Measurements from ENCODE around the gene GALNT17. TPM values are rescaled to one million over a fixed set of nuclear protein-coding genes. Genes with fewer than 3 reads are reported as not detected.

GALNT17 gene
- total RNA-seq, 1 donor: 0.36 TPM

- Histone ChIP-seq H3K4me2 (ENCODE audit: insufficient read depth, low read length) (no peak overlapping the region), H3K27ac (ENCODE audit: low read depth, low read length) (no peak overlapping the region), H4K20me1 (ENCODE audit: insufficient read depth, low read length) (no peaks in the 10 kb centered on the region), H3K9me3 (ENCODE audit: low read depth, low read length) (no peaks in the 10 kb centered on the region), H2AFZ (ENCODE audit: low read length) (no peak overlapping the region), H3K36me3 (ENCODE audit: insufficient read depth, low read length) (no peaks in the 10 kb centered on the region), H3K4me3 (ENCODE audit: insufficient read depth, low read length) (no peak overlapping the region), H3K79me2 (ENCODE audit: insufficient read depth, low read length) (no peaks in the 10 kb centered on the region), H3K27me3 (ENCODE audit: insufficient read depth, low read length) (no peaks in the 10 kb centered on the region), H3K4me1 (ENCODE audit: insufficient read depth, low read length) (no peaks in the 10 kb centered on the region)
- no peak for DNase-seq (ENCODE audit: insufficient read length, low spot score, missing footprints)
- TF ChIP-seq, protein P1, sequence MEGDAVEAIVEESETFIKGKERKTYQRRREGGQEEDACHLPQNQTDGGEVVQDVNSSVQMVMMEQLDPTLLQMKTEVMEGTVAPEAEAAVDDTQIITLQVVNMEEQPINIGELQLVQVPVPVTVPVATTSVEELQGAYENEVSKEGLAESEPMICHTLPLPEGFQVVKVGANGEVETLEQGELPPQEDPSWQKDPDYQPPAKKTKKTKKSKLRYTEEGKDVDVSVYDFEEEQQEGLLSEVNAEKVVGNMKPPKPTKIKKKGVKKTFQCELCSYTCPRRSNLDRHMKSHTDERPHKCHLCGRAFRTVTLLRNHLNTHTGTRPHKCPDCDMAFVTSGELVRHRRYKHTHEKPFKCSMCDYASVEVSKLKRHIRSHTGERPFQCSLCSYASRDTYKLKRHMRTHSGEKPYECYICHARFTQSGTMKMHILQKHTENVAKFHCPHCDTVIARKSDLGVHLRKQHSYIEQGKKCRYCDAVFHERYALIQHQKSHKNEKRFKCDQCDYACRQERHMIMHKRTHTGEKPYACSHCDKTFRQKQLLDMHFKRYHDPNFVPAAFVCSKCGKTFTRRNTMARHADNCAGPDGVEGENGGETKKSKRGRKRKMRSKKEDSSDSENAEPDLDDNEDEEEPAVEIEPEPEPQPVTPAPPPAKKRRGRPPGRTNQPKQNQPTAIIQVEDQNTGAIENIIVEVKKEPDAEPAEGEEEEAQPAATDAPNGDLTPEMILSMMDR (IDR thresholded peaks at IDR 0.05; ENCODE audit: extremely low read depth, low read depth, low read length): no peak
Observed at GRCh38 chr7:71402684-71403083, 270.7 kb downstream of the GALNT17 start.

DNA sequence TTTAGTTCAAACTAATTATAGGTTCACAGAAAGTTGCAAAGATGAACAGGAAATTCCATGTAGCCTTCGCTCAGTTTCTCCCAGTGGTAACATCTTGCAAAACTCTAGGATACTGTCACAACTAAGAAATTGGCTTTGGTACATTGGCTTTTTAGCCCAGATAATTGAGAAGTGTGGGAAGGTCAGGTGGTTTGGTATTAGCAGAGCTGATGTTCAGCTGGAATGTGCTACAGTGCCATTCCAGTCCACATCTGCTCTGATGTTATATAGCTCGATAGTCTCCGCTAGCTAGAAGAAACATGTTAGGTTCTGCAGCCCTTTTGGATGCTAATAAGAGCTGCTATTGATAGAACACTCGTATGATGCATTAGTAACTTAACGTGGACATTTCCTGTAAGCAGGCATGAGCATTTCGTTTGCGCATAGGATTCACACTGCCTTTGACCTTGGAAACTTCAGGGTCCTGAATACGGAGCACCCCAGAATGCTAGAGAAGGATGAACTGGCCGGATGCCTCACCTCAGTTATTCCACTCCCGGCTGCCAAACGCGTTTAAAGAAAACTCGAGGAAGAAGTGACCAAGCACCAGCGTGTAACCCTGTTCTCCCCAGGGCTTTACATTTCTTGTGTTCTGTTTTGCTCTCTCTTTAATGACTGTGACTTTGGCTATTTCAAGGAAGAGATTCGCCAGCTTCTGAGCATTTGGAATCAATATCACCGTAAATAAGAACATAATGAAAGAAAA lies 271.4 kb downstream of the GALNT17 start:
- H3K27ac ChIP-seq (ENCODE audit: low read depth, low read length): no peak overlapping the region
- no peak overlapping the region for H2AFZ ChIP-seq (ENCODE audit: low read length)
- TF ChIP-seq, protein P1 (IDR thresholded peaks at IDR 0.05; ENCODE audit: extremely low read depth, low read depth, low read length): no peak
- no peak for DNase-seq (ENCODE audit: insufficient read length, low spot score, missing footprints)
- H3K4me1 ChIP-seq (ENCODE audit: insufficient read depth, low read length): no peaks in the 10 kb centered on the region
- H3K4me2 ChIP-seq (ENCODE audit: insufficient read depth, low read length): no peak overlapping the region
- no peaks in the 10 kb centered on the region for H3K36me3 ChIP-seq (ENCODE audit: insufficient read depth, low read length)
- H3K79me2 ChIP-seq (ENCODE audit: insufficient read depth, low read length): no peaks in the 10 kb centered on the region
- H3K4me3 ChIP-seq (ENCODE audit: insufficient read depth, low read length): no peak overlapping the region
- H4K20me1 ChIP-seq (ENCODE audit: insufficient read depth, low read length): no peaks in the 10 kb centered on the region
- H3K27me3 ChIP-seq (ENCODE audit: insufficient read depth, low read length): no peaks in the 10 kb centered on the region
- H3K9me3 ChIP-seq (ENCODE audit: low read depth, low read length): no peaks in the 10 kb centered on the region

- no peaks in the 10 kb centered on the region for H3K9me3 ChIP-seq (ENCODE audit: low read depth, low read length)
- TF ChIP-seq, protein P1 (IDR thresholded peaks at IDR 0.05; ENCODE audit: extremely low read depth, low read depth, low read length): no peak
- no peaks in the 10 kb centered on the region for H4K20me1 ChIP-seq (ENCODE audit: insufficient read depth, low read length)
- no peaks in the 10 kb centered on the region for H3K36me3 ChIP-seq (ENCODE audit: insufficient read depth, low read length)
- no peak overlapping the region for H3K4me3 ChIP-seq (ENCODE audit: insufficient read depth, low read length)
- no peak overlapping the region for H3K27ac ChIP-seq (ENCODE audit: low read depth, low read length)
- H3K27me3 ChIP-seq (ENCODE audit: insufficient read depth, low read length): no peaks in the 10 kb centered on the region
- H3K79me2 ChIP-seq (ENCODE audit: insufficient read depth, low read length): no peaks in the 10 kb centered on the region
- H3K4me1 ChIP-seq (ENCODE audit: insufficient read depth, low read length): no peaks in the 10 kb centered on the region
- no peak overlapping the region for H3K4me2 ChIP-seq (ENCODE audit: insufficient read depth, low read length)
- no peak for DNase-seq (ENCODE audit: insufficient read length, low spot score, missing footprints)
- no peak overlapping the region for H2AFZ ChIP-seq (ENCODE audit: low read length)
Observed at GRCh38 chr7:71404726-71405345, 272.9 kb downstream of the GALNT17 start.

DNA sequence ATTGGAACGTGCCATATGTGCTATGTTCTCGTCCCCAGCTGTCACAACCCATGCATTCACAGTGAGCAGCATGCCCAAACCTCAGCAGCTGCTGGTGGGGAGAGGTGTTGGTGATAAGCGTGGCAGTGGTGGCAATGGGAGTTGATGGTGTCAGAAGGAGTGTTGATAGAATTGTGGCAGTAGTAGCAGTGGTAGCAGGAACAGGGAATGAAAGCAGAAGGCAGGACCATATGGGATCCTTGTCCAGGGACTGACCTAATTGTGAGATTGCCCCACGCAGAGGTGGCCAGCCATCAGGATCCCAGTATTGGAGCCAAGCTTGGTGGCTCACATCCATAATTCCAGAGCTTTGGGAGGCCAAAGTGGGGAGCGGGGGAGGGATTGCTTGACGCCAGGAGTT lies 276.3 kb downstream of the GALNT17 start:
- H3K79me2 ChIP-seq (ENCODE audit: insufficient read depth, low read length): no peaks in the 10 kb centered on the region
- DNase-seq (ENCODE audit: insufficient read length, low spot score, missing footprints): no peak
- H4K20me1 ChIP-seq (ENCODE audit: insufficient read depth, low read length): no peaks in the 10 kb centered on the region
- no peaks in the 10 kb centered on the region for H3K36me3 ChIP-seq (ENCODE audit: insufficient read depth, low read length)
- TF ChIP-seq, protein P1 (IDR thresholded peaks at IDR 0.05; ENCODE audit: extremely low read depth, low read depth, low read length): no peak
- no peak overlapping the region for H2AFZ ChIP-seq (ENCODE audit: low read length)
- H3K4me2 ChIP-seq (ENCODE audit: insufficient read depth, low read length): no peak overlapping the region
- no peaks in the 10 kb centered on the region for H3K27me3 ChIP-seq (ENCODE audit: insufficient read depth, low read length)
- no peak overlapping the region for H3K27ac ChIP-seq (ENCODE audit: low read depth, low read length)
- H3K9me3 ChIP-seq (ENCODE audit: low read depth, low read length): no peaks in the 10 kb centered on the region
- H3K4me3 ChIP-seq (ENCODE audit: insufficient read depth, low read length): no peak overlapping the region
- no peaks in the 10 kb centered on the region for H3K4me1 ChIP-seq (ENCODE audit: insufficient read depth, low read length)
